Heart right ventricle (tissue), 16 donors: ENCODE results near the gene KDM2B. TPM values are rescaled to one million over a fixed set of nuclear protein-coding genes. Genes with fewer than 3 reads are reported as not detected.
A peak's percentile ranks its signal among the peaks of the same experiment; 100 is the strongest.

Experiments used
- ATAC-seq, 8 donors: fragments of 200-7000 bp; cut with Tn5 transposase; one replicate each; pipeline ENCODE4 v1.9.1; 2020; ENCODE audit warnings: mild to moderate bottlenecking in 8 of 8, moderate library complexity in 8 of 8, moderate number of reproducible peaks in 1 of 8
- DNase-seq, 2 donors: peaks; one replicate each; pipeline ENCODE4 v3.0.0-alpha.2; 2020
- H3K27ac ChIP-seq, 10 donors: fragments of 200-600 bp; sonication (generic) in 2 of 10; one replicate each; pipeline versions ENCODE4 v1.5.0 to v1.8.0; 2020 to 2022; ENCODE audit warnings: mild to moderate bottlenecking in 3 of 10
- H3K27me3 ChIP-seq, 7 donors: fragments of 200-600 bp; one replicate each; pipeline ENCODE4 v1.8.0; 2021 to 2022; ENCODE audit warnings: mild to moderate bottlenecking in 2 of 7
- H3K36me3 ChIP-seq, 9 donors: fragments of 200-600 bp; sonication (generic) in 1 of 9; one replicate each; pipeline versions ENCODE4 v1.5.0 to v1.8.0; 2020 to 2022; ENCODE audit warnings: mild to moderate bottlenecking in 2 of 9
- H3K4me1 ChIP-seq, 9 donors: fragments of 200-600 bp; sonication (generic) in 1 of 9; one replicate each; pipeline versions ENCODE4 v1.5.0 to v1.8.0; 2020 to 2022; ENCODE audit warnings: mild to moderate bottlenecking in 4 of 9
- H3K4me3 ChIP-seq, 10 donors: fragments of 200-600 bp; sonication (generic) in 2 of 10; one replicate each; pipeline versions ENCODE4 v1.5.0 to v1.8.0; 2020 to 2022; ENCODE audit warnings: mild to moderate bottlenecking in 7 of 10, moderate library complexity in 2 of 10
- H3K9me3 ChIP-seq, 11 donors: fragments of 200-600 bp in 10 of 11; sonication (generic) in 2 of 11; one replicate each; pipeline versions ENCODE4 v1.5.0 to v1.8.0; 2013 to 2022; ENCODE audit warnings: mild to moderate bottlenecking in 2 of 11, control low read depth in 1 of 11, moderate library complexity in 1 of 11
- CTCF ChIP-seq, 9 donors: fragments of 200-600 bp; sonication (generic) in 2 of 9; IDR thresholded peaks; one replicate each; pipeline versions ENCODE4 v1.5.0 to v1.8.0; 2021 to 2022; ENCODE audit warnings: antibody characterized with exemption in 9 of 9, mild to moderate bottlenecking in 5 of 9, moderate library complexity in 1 of 9
- WGBS, 2 donors: extraction: QIAGEN DNeasy Blood & Tissue Kit; methylation state at CpG; one replicate each; pipeline ENCODE4 v1.1.7; 2013; ENCODE audit warnings: inconsistent platforms in 1 of 2; 5-methylcytosine and 5-hydroxymethylcytosine counted together
- intact Hi-C, 10 donors: fragments of 100-400 bp; cut with DNase I; formaldehyde crosslinking; loops; one replicate each; pipeline versions ENCODE4 v1.11.1 to v1.14.2; 2022
- polyA plus RNA-seq, 2 donors: library from polyadenylated mRNA; stranded (reverse); fragments of 200-250 nt; gene quantifications; one replicate each; pipeline ENCODE4 v1.2.3, GENCODE V29; 2013
- total RNA-seq, 10 donors: library from RNA; stranded (reverse); fragmentation: NEBNext Ultra II Directional in 3 of 10; extraction: Animal tissue kit (Norgen Biotek cat#: 25700) in 3 of 10; gene quantifications; one replicate each; pipeline versions ENCODE4 v1.2.1 to v1.2.4, GENCODE V29; 2021 to 2023
- donor health status: Arrhythmogenic right ventricular cardiomyopathy.
- donor health status: ischemic (EF 13 %, LVEDD 7.1; RV severe dilation, severe dysfunction).
- donor health status: healthy with polysubstance abuse.
- donor health status: DM: no; HTN: yes; CAD: no.
- donor health status: DM: no; HTN: no; CAD: no.
- donor health status: ischemic (EF 25% LVEDD 6.9; RV normal size, moderate dysfunction).
- donor health status: ischemic (EF 25% LVEDD 5.7; RV mildly dilated, moderate dysfunction).
- donor health status: healthy.
- donor health status: DM: yes; HTN: yes; CAD: no.
- donor health status: Ischemic cardiomyopathy.
- donor health status: ischemic (EF 35%, LVEDD 5.7; RV mildly dilated, moderate dysfunction).
- donor health status: nonischemic (EF 11% LVEDD 7.7; RV severe dilation, severe dysfunction).
- donor health status: DM: yes; HTN: yes; CAD: no.
- donor health status: PGD.
- donor health status: ischemic (EF 29% LVEDD 5.4; RV normal size, mild dysfunction).
- donor health status: nonischemic (EF 23%, LVEDD 6.1; RV moderate dilation, normal function).

Gene KDM2B
- total and polyA plus RNA-seq, 12 donors = 4.8 to 18.4 (median 13.6) TPM

GRCh38 chr12:121575051-121575450, 5.8 kb downstream of the KDM2B start:
- Histone ChIP-seq H3K4me1 (peaks cover 4 to 35% (median 26%) of the 10 kb centered on the region in 9 donors), H3K27me3 (no peaks in the 10 kb centered on the region), H3K36me3 (peaks cover 0 to 43% (median 9%) of the 10 kb centered on the region in 9 donors), H3K9me3 (no peaks in the 10 kb centered on the region), H3K4me3 (no peak overlapping the region), H3K27ac (no peak overlapping the region)
- TF ChIP-seq CTCF (IDR thresholded peaks at IDR 0.05) = no peak
- ATAC-seq (no peak), DNase-seq (no peak)
- 96 to 100% methylated on average over 1 of the region's 1 CpG for whole genome bisulfite sequencing, 2 donors
- intact Hi-C loops = loop anchor here in 2 of 10 donors (5.0 kb wide), 2 partner anchors 38 to 47 kb away; no protein-coding TSS in a partner anchor

- Histone ChIP-seq H3K27ac (no peak overlapping the region), H3K4me3 (no peak overlapping the region), H3K36me3 (peaks cover 0 to 43% (median 9%) of the 10 kb centered on the region in 9 donors), H3K9me3 (no peaks in the 10 kb centered on the region), H3K4me1 (peaks cover 10 to 44% (median 36%) of the 10 kb centered on the region in 9 donors), H3K27me3 (no peaks in the 10 kb centered on the region)
- TF ChIP-seq CTCF (IDR thresholded peaks at IDR 0.05) = no peak
- DNase-seq (no peak), ATAC-seq (no peak)
- intact Hi-C loops = no loop called here
- 92 to 93% methylated on average over 11 of the region's 11 CpGs for WGBS, 2 donors
These were observed 6.8 kb downstream of the KDM2B start for GRCh38 chr12:121574025-121574424.

GRCh38 chr12:121571920-121572319, 8.9 kb downstream of the KDM2B start:
- peaks cover 2 to 29% (median 18%) of the 10 kb centered on the region in 9 donors for H3K4me1 ChIP-seq
- no peaks in the 10 kb centered on the region for H3K9me3 ChIP-seq
- intact Hi-C loops = no loop called here
- H3K4me3 ChIP-seq = no peak overlapping the region
- peaks cover 0 to 43% (median 9%) of the 10 kb centered on the region in 9 donors for H3K36me3 ChIP-seq
- no peak for ATAC-seq
- no peak for DNase-seq
- TF ChIP-seq CTCF (IDR thresholded peaks at IDR 0.05) = no peak
- no peaks in the 10 kb centered on the region for H3K27me3 ChIP-seq
- WGBS, 2 donors = 93 to 94% methylated on average over 9 of the region's 9 CpGs
- H3K27ac ChIP-seq = no peak overlapping the region

- Histone ChIP-seq H3K4me3 (no peak overlapping the region), H3K36me3 (peaks cover 0 to 43% (median 9%) of the 10 kb centered on the region in 9 donors), H3K27ac (peak overlapping the region in 1 of 10 donors; percentile 52), H3K27me3 (no peaks in the 10 kb centered on the region), H3K9me3 (no peaks in the 10 kb centered on the region), H3K4me1 (peaks cover 2 to 20% (median 17%) of the 10 kb centered on the region in 9 donors)
- no peak for DNase-seq
- intact Hi-C loops = no loop called here
- ATAC-seq = no peak
- TF ChIP-seq CTCF (IDR thresholded peaks at IDR 0.05) = no peak
- 75 to 83% methylated on average over 5 of the region's 5 CpGs for WGBS, 2 donors
These were observed 10.1 kb downstream of the KDM2B start for GRCh38 chr12:121570467-121571283.
